ENCODE data around the gene ASTE1. TPM values are rescaled to one million over a fixed set of nuclear protein-coding genes. Genes with fewer than 3 reads are reported as not detected.
A peak's percentile ranks its signal among the peaks of the same experiment; 100 is the strongest.
"Not testable (repeated sequence)": the region's sequence is repeated elsewhere in the genome, so short reads cannot be mapped to it uniquely, and the experiment has no call there.

The ASTE1 gene
- total RNA-seq, 1 donor from 2014 or later: 7.1 TPM

- no peak for DNase-seq (ENCODE audit: low read depth)
Observed at GRCh38 chr3:131018970-131019369, 7.7 kb downstream of the ASTE1 start.

- no peak for DNase-seq (ENCODE audit: low read depth)
Observed at GRCh38 chr3:131009698-131010097, 16.9 kb downstream of the ASTE1 start.

- no peak for DNase-seq (ENCODE audit: low read depth)
Observed at GRCh38 chr3:131008326-131008725, 18.3 kb downstream of the ASTE1 start.

- DNase-seq (ENCODE audit: low read depth): no peak
Observed at GRCh38 chr3:131007782-131008181, 18.8 kb downstream of the ASTE1 start.

GRCh38 chr3:131007256-131007655, 19.4 kb downstream of the ASTE1 start:
- no peak for DNase-seq (ENCODE audit: low read depth)

GRCh38 chr3:131004603-131005002, 22.0 kb downstream of the ASTE1 start:
- no peak for DNase-seq (ENCODE audit: low read depth)

- no peak for DNase-seq (ENCODE audit: low read depth)
Observed at GRCh38 chr3:131001071-131001470, 25.6 kb downstream of the ASTE1 start.

GRCh38 chr3:130997289-130997688, 29.3 kb downstream of the ASTE1 start:
- DNase-seq (ENCODE audit: low read depth): no peak

GRCh38 chr3:130992344-130992743, 34.3 kb downstream of the ASTE1 start:
- peak; percentile 67 for DNase-seq (ENCODE audit: low read depth)

- DNase-seq (ENCODE audit: low read depth): peak; percentile 69
Observed at GRCh38 chr3:130991126-130991525, 35.5 kb downstream of the ASTE1 start.

GRCh38 chr3:130990282-130990681, 36.3 kb downstream of the ASTE1 start:
- no peak for DNase-seq (ENCODE audit: low read depth)

- no peak for DNase-seq (ENCODE audit: low read depth)
Observed at GRCh38 chr3:130981469-130981868, 45.2 kb downstream of the ASTE1 start.

GRCh38 chr3:130979117-130979516, 47.5 kb downstream of the ASTE1 start:
- no peak for DNase-seq (ENCODE audit: low read depth)

GRCh38 chr3:130976706-130977105, 49.9 kb downstream of the ASTE1 start:
- no peak for DNase-seq (ENCODE audit: low read depth)

- DNase-seq (ENCODE audit: low read depth): no peak
Observed at GRCh38 chr3:130975251-130975650, 51.4 kb downstream of the ASTE1 start.

- no peak for DNase-seq (ENCODE audit: low read depth)
Observed at GRCh38 chr3:130974201-130974600, 52.4 kb downstream of the ASTE1 start.

GRCh38 chr3:130973406-130973805, 53.2 kb downstream of the ASTE1 start:
- DNase-seq (ENCODE audit: low read depth): no peak

GRCh38 chr3:130972592-130972991, 54.0 kb downstream of the ASTE1 start:
- DNase-seq (ENCODE audit: low read depth): not testable (repeated sequence)

GRCh38 chr3:130971208-130971607, 55.4 kb downstream of the ASTE1 start:
- no peak for DNase-seq (ENCODE audit: low read depth)

- DNase-seq (ENCODE audit: low read depth): no peak
Observed at GRCh38 chr3:130969621-130970020, 57.0 kb downstream of the ASTE1 start.

- DNase-seq (ENCODE audit: low read depth): no peak
Observed at GRCh38 chr3:130968221-130968620, 58.4 kb downstream of the ASTE1 start.

GRCh38 chr3:130967281-130967680, 59.3 kb downstream of the ASTE1 start:
- DNase-seq (ENCODE audit: low read depth): no peak

- peak; percentile 5 for DNase-seq (ENCODE audit: low read depth)
Observed at GRCh38 chr3:130963878-130964277, 62.7 kb downstream of the ASTE1 start.
